Fibroblast of mammary gland (primary cell): Measurements from ENCODE around the gene DEPDC5.
"Not testable (repeated sequence)": the region's sequence is repeated elsewhere in the genome, so short reads cannot be mapped to it uniquely, and the experiment has no call there.

Source experiments
- DNase-seq: peaks from one replicate; pipeline ENCODE4 v3.0.0-alpha.2; 2010; ENCODE audit warnings: low read depth
- H3K4me3 ChIP-seq: 2 replicates; pipeline ENCODE4 v1.5.1; 2011; ENCODE audit warnings: low read depth, mild to moderate bottlenecking, low read length, moderate library complexity; ENCODE audit not compliant: control insufficient read depth
- CTCF ChIP-seq: conservative IDR thresholded peaks from 2 replicates; pipeline ENCODE4 v1.5.1; 2011; ENCODE audit warnings: low read depth, low read length, inconsistent platforms; ENCODE audit not compliant: control insufficient read depth, insufficient read depth

The DEPDC5 gene

GRCh38 chr22:31737932-31738331, 15.9 kb upstream of the DEPDC5 start:
- no peak for TF ChIP-seq CTCF
- no peak for DNase-seq

GRCh38 chr22:31738566-31738965, 15.3 kb upstream of the DEPDC5 start:
- DNase-seq = peak; percentile 48
- TF ChIP-seq CTCF = peak; percentile 13

More at GRCh38 chr22:31737932-31738331, 15.9 kb upstream of the DEPDC5 start:
- H3K4me3 ChIP-seq = no peak overlapping the region

GRCh38 chr22:31739795-31740201, 14.0 kb upstream of the DEPDC5 start:
- no peak for TF ChIP-seq CTCF
- no peak overlapping the region for H3K4me3 ChIP-seq
- DNase-seq = no peak

More at GRCh38 chr22:31738566-31738965, 15.3 kb upstream of the DEPDC5 start:
- H3K4me3 ChIP-seq = no peak overlapping the region

GRCh38 chr22:31740314-31740713, 13.5 kb upstream of the DEPDC5 start:
- DNase-seq, H3K4me3 ChIP-seq: not testable (repeated sequence)

GRCh38 chr22:31742115-31742514, 11.7 kb upstream of the DEPDC5 start:
- no peak for TF ChIP-seq CTCF
- no peak overlapping the region for H3K4me3 ChIP-seq
- DNase-seq = no peak

- no peak overlapping the region for H3K4me3 ChIP-seq
- TF ChIP-seq CTCF = no peak
- DNase-seq = no peak
Measured at GRCh38 chr22:31742682-31743081, 11.1 kb upstream of the DEPDC5 start.

- no peak for TF ChIP-seq CTCF
- DNase-seq = no peak
- H3K4me3 ChIP-seq = no peak overlapping the region
Measured at GRCh38 chr22:31743871-31744270, 9.9 kb upstream of the DEPDC5 start.
